ENCODE measurements around the gene EXTL2. TPM values are rescaled to one million over a fixed set of nuclear protein-coding genes. Genes with fewer than 3 reads are reported as not detected.

Gene EXTL2
- total and polyA plus RNA-seq, 2 donors (not counting 3 experiments of a cell fraction or from before 2014, with no cell fraction given): 19.4 to 30.7 TPM

GRCh38 chr1:100896481-100896982, 1.9 kb upstream of the EXTL2 start:
- ChIA-PET POLR2A (interaction anchor here (1.4 kb wide), 1 partner anchor 344 kb away, joined by 3 read pairs; no protein-coding TSS in a partner anchor), CTCF (interaction anchor here (0.9 to 1.4 kb wide), 3 partner anchors 13 to 392 kb away, joined by 3 to 5 read pairs (median 3); no protein-coding TSS in a partner anchor)
- peak overlapping the region; percentile 75 to 91 (median 91) for H3K4me3 ChIP-seq (replicated peaks in 1 of 3; ENCODE audit: insufficient read depth in 1 of 3, low read depth in 1 of 3, low read length in 3 of 3)
- DNase-seq (ENCODE audit: low read depth, low spot score) (peak; percentile 75), FAIRE-seq (peak; percentile 38)
- no TSS peak for BruUV-seq (replicated peaks)
- H3K9me3 ChIP-seq (replicated peaks; ENCODE audit: control insufficient read depth, insufficient read depth, low read length): no peaks in the 10 kb centered on the region
- H2AFZ ChIP-seq (ENCODE audit: low read depth, low read length): peak overlapping the region; percentile 0
- no peaks in the 10 kb centered on the region for H3K27me3 ChIP-seq (ENCODE audit: control insufficient read depth in 2 of 2, insufficient read depth in 2 of 2, low read length in 2 of 2)
- intact Hi-C loops (cut with micrococcal nuclease): loop anchor here (10.0 kb wide), 1 partner anchor 762 kb away; the partner anchor contains the start of genes SASS6 and TRMT13
- peak overlapping the region; percentile 93 for H3K27ac ChIP-seq (ENCODE audit: insufficient read depth, low read depth, low read length)
- no peak for TF ChIP-seq FOS (IDR thresholded peaks at IDR 0.05; ENCODE audit: borderline replicate concordance, insufficient read depth, low read length)
- TF ChIP-seq JUN (IDR thresholded peaks at IDR 0.05; ENCODE audit: borderline replicate concordance, insufficient read depth, insufficient read length, low read depth): no peak
- no peak for TF ChIP-seq EZH2 (IDR thresholded peaks at IDR 0.05; ENCODE audit: borderline replicate concordance, low read depth, low read length, severe bottlenecking)
- no peak for TF ChIP-seq GATA2 (IDR thresholded peaks at IDR 0.05; ENCODE audit: insufficient read depth, insufficient read length, low read depth, low read length)
- TF ChIP-seq MYC (IDR thresholded peaks at IDR 0.05; ENCODE audit: low read depth, low read length): no peak
- no peak for TF ChIP-seq POLR2A (IDR thresholded peaks at IDR 0.05; ENCODE audit: low read depth, low read length)
- TF ChIP-seq, protein P1, sequence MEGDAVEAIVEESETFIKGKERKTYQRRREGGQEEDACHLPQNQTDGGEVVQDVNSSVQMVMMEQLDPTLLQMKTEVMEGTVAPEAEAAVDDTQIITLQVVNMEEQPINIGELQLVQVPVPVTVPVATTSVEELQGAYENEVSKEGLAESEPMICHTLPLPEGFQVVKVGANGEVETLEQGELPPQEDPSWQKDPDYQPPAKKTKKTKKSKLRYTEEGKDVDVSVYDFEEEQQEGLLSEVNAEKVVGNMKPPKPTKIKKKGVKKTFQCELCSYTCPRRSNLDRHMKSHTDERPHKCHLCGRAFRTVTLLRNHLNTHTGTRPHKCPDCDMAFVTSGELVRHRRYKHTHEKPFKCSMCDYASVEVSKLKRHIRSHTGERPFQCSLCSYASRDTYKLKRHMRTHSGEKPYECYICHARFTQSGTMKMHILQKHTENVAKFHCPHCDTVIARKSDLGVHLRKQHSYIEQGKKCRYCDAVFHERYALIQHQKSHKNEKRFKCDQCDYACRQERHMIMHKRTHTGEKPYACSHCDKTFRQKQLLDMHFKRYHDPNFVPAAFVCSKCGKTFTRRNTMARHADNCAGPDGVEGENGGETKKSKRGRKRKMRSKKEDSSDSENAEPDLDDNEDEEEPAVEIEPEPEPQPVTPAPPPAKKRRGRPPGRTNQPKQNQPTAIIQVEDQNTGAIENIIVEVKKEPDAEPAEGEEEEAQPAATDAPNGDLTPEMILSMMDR (IDR thresholded peaks at IDR 0.05; ENCODE audit: extremely low read depth in 1 of 2, insufficient read depth in 1 of 2, low read depth in 1 of 2, low read length in 2 of 2): no peak
- TF ChIP-seq, protein P2, sequence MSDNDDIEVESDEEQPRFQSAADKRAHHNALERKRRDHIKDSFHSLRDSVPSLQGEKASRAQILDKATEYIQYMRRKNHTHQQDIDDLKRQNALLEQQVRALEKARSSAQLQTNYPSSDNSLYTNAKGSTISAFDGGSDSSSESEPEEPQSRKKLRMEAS (IDR thresholded peaks at IDR 0.05; ENCODE audit: insufficient read depth, insufficient read length): no peak
- TF ChIP-seq POLR2AphosphoS5 (IDR thresholded peaks at IDR 0.05; ENCODE audit: insufficient read depth, low read depth, low read length): no peak
- no peaks in the 10 kb centered on the region for H4K20me1 ChIP-seq (replicated peaks; ENCODE audit: control insufficient read depth, extremely low read depth, insufficient read depth, low read length)
- H3K36me3 ChIP-seq (ENCODE audit: control insufficient read depth in 2 of 2, extremely low read depth in 1 of 2, insufficient read depth in 2 of 2, low read length in 2 of 2): peaks cover 2 to 4% of the 10 kb centered on the region in 2 experiments
- peaks cover 53% of the 10 kb centered on the region for H3K79me2 ChIP-seq (ENCODE audit: control insufficient read depth, insufficient read depth, low read length)
- H3K4me2 ChIP-seq (ENCODE audit: insufficient read depth, low read length): peak overlapping the region; percentile 53
- H3K9ac ChIP-seq (replicated peaks; ENCODE audit: extremely low read depth, insufficient read depth, low read length): peak overlapping the region; percentile 98
- peaks cover 26% of the 10 kb centered on the region for H3K4me1 ChIP-seq (ENCODE audit: control insufficient read depth, extremely low read depth, insufficient read depth, low read length)
- no peaks in the 10 kb centered on the region for H3K9me1 ChIP-seq (replicated peaks; ENCODE audit: control insufficient read depth, extremely low read depth, insufficient read depth, low read length)
- dilution Hi-C loops (cut with MboI; ENCODE audit: extremely low pct_ligation_motif_present, low sequenced_read_pairs): no loop called here

All from endothelial cell of umbilical vein (primary cell).